Activated B cell treated with CpG ODN at 0.5 μM for 24 hours (primary cell): ENCODE measurements around the gene CNOT4. TPM values are rescaled to one million over a fixed set of nuclear protein-coding genes. Genes with fewer than 3 reads are reported as not detected.
"Not testable (repeated sequence)": the region's sequence is repeated elsewhere in the genome, so short reads cannot be mapped to it uniquely, and the experiment has no call there.

Experiments
- ATAC-seq: fragments of 200-7000 bp; cut with Tn5 transposase; one replicate; pipeline ENCODE4 v1.10.0; 2021; ENCODE audit warnings: low read depth, mild to moderate bottlenecking, moderate library complexity
- CTCF ChIA-PET: fragments of 350-600 bp; sonication (Branson Sonifier 250); formaldehyde crosslinking; loops from one replicate; lab custom pipeline; 2021; ENCODE audit warnings: antibody characterized with exemption; lab: Charles Lee
- POLR2A ChIA-PET: fragments of 350-600 bp; sonication (Branson Sonifier 250); formaldehyde crosslinking; loops from one replicate; lab custom pipeline; 2021; ENCODE audit warnings: antibody characterized with exemption; lab: Charles Lee
- DNase-seq: peaks from one replicate; pipeline ENCODE4 v3.0.0; 2022
- H3K27ac Mint-ChIP-seq: one replicate; pipeline ENCODE4 v1.8.0; 2020; ENCODE audit warnings: mixed read lengths
- H3K27me3 Mint-ChIP-seq: one replicate; pipeline ENCODE4 v1.8.0; 2021; ENCODE audit warnings: mixed read lengths
- H3K36me3 Mint-ChIP-seq: one replicate; pipeline ENCODE4 v1.8.0; 2021; ENCODE audit warnings: low read depth, mixed read lengths
- H3K4me1 Mint-ChIP-seq: one replicate; pipeline ENCODE4 v1.8.0; 2021; ENCODE audit warnings: mixed read lengths
- H3K4me3 Mint-ChIP-seq: one replicate; pipeline ENCODE4 v1.8.0; 2020; ENCODE audit warnings: mild to moderate bottlenecking, mixed read lengths
- H3K9me3 Mint-ChIP-seq: one replicate; pipeline ENCODE4 v1.8.0; 2020; ENCODE audit warnings: mixed read lengths
- CTCF ChIP-seq: fragments of 200-600 bp; IDR thresholded peaks from one replicate; pipeline ENCODE4 v1.8.0; 2022; ENCODE audit warnings: antibody characterized with exemption, mild to moderate bottlenecking
- intact Hi-C: fragments of 100-400 bp; cut with micrococcal nuclease; formaldehyde crosslinking; loops from one replicate; pipeline ENCODE4 v1.15.1; 2024
- total RNA-seq: library from RNA; stranded (reverse); gene quantifications from 2 replicates; pipeline ENCODE4 v1.2.3, GENCODE V29; 2022

Gene CNOT4
- total RNA-seq, 1 donor from 2014 or later = 36.8 TPM

- DNase-seq (no peak), ATAC-seq (no peak)
- intact Hi-C loops = no loop called here
- ChIA-PET POLR2A (no interaction called here), CTCF (no interaction called here)
- H3K4me1 Mint-ChIP-seq = peaks cover 24% of the 10 kb centered on the region
- H3K9me3 Mint-ChIP-seq = no peaks in the 10 kb centered on the region
- H3K27me3 Mint-ChIP-seq = no peaks in the 10 kb centered on the region
- TF ChIP-seq CTCF = no peak
- H3K27ac Mint-ChIP-seq = no peak overlapping the region
- H3K4me3 Mint-ChIP-seq = no peak overlapping the region
- peaks cover 49% of the 10 kb centered on the region for H3K36me3 Mint-ChIP-seq
These were observed 28.3 kb downstream of the CNOT4 start for GRCh38 chr7:135481598-135481979.

DNA sequence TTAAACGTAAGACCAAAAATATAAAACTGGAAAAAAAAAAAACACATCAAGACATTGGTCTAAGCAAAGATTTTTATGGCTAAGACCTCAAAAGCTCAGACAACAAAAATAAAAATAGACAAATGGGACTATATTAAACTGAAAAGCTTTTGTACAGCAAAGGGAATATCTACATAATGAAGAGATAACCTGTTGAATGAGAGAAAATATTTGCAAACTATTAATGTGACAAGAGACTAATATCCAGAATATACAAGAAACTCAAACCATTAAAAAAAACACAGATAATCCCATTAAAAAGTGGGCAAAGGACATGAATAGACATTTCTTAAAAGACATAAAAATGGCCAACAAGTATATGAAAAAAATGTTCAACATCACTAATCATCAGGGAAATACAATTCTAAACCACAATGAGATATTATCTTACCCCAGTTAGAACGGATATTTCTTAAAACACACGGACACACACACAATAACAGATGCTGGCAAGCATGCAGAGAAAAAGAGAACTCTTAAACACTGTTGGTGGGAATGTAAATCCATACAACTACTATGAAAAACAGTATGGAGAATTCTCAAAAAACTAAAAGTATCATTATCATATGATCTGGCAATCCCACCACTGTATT lies 28.8 kb downstream of the CNOT4 start:
- peaks cover 49% of the 10 kb centered on the region for H3K36me3 Mint-ChIP-seq
- intact Hi-C loops = no loop called here
- peaks cover 24% of the 10 kb centered on the region for H3K4me1 Mint-ChIP-seq
- no peaks in the 10 kb centered on the region for H3K9me3 Mint-ChIP-seq
- POLR2A ChIA-PET = no interaction called here
- TF ChIP-seq CTCF = no peak
- CTCF ChIA-PET = no interaction called here
- ATAC-seq = no peak
- no peak overlapping the region for H3K27ac Mint-ChIP-seq
- DNase-seq = no peak
- H3K4me3 Mint-ChIP-seq = no peak overlapping the region
- H3K27me3 Mint-ChIP-seq = no peaks in the 10 kb centered on the region

GRCh38 chr7:135475521-135475920 lies 34.4 kb downstream of the CNOT4 start:
- ChIA-PET CTCF (no interaction called here), POLR2A (no interaction called here)
- ATAC-seq (no peak), DNase-seq (no peak)
- Mint-ChIP-seq H3K4me3 (no peak overlapping the region), H3K9me3 (no peaks in the 10 kb centered on the region), H3K27me3 (no peaks in the 10 kb centered on the region), H3K36me3 (peaks cover 31% of the 10 kb centered on the region), H3K27ac (no peak overlapping the region), H3K4me1 (peaks cover 2% of the 10 kb centered on the region)
- no peak for TF ChIP-seq CTCF
- intact Hi-C loops = no loop called here

GRCh38 chr7:135469705-135470104 lies 40.2 kb downstream of the CNOT4 start:
- ATAC-seq, H3K4me3 Mint-ChIP-seq, H3K27ac Mint-ChIP-seq, intact Hi-C loops, H3K27me3 Mint-ChIP-seq, CTCF ChIA-PET, POLR2A ChIA-PET, H3K9me3 Mint-ChIP-seq, DNase-seq: not testable (repeated sequence)
- Mint-ChIP-seq H3K36me3 (peaks cover 25% of the 10 kb centered on the region), H3K4me1 (peaks cover 19% of the 10 kb centered on the region)

DNA sequence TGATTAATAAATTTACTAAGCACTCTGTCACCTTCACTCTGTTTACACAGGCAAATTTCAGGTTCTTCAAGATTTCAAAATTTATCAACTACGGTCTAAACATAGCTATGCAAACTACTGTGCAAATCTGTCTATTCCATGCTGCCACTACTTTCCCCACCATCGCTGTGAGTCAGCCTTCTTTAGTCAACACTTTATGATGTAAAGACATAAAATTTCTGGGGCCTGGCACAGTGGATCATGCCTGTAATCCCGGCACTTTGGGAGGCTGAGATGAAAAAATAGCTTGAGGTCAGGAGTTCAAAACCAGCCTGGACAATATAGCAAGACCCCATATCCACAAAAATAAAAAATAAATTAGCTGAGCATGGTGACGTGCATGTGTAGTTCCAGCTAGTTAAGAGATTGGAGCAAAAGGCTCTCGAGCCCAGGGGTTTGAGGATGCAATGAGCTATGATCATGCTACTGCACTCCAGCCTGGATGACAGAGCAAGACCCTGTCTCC lies 42.6 kb downstream of the CNOT4 start:
- no peak overlapping the region for H3K4me3 Mint-ChIP-seq
- H3K9me3 Mint-ChIP-seq = peaks cover 6% of the 10 kb centered on the region
- DNase-seq = no peak
- H3K27me3 Mint-ChIP-seq = no peaks in the 10 kb centered on the region
- H3K27ac Mint-ChIP-seq = no peak overlapping the region
- no peak for TF ChIP-seq CTCF
- ChIA-PET CTCF (no interaction called here), POLR2A (no interaction called here)
- H3K4me1 Mint-ChIP-seq = peaks cover 37% of the 10 kb centered on the region
- peaks cover 32% of the 10 kb centered on the region for H3K36me3 Mint-ChIP-seq
- ATAC-seq = no peak
- intact Hi-C loops = no loop called here
